ENCODE data around the gene FBXO7. TPM values are rescaled to one million over a fixed set of nuclear protein-coding genes. Genes with fewer than 3 reads are reported as not detected.

FBXO7 gene
- total RNA-seq, 1 donor from 2014 or later, result 60.9 TPM

Other genes starting within 250 kb of the FBXO7 start
- gene SLC5A4, start 219.5 kb upstream of the FBXO7 start, total RNA-seq, result 0.79 and 1.3 TPM in 2 replicates
- gene RFPL3, start 116.9 kb upstream of the FBXO7 start, total RNA-seq, result not detected in 2 replicates
- gene RTCB, start 62.6 kb upstream of the FBXO7 start, total RNA-seq, result 107 and 119 TPM in 2 replicates
- gene BPIFC, start 10.4 kb upstream of the FBXO7 start, total RNA-seq, result not detected in 2 replicates

Data from lung microvascular endothelial cell (primary cell).